PC-9 (cell line): ENCODE results near the gene WBP2.
"Not testable (repeated sequence)": the region's sequence is repeated elsewhere in the genome, so short reads cannot be mapped to it uniquely, and the experiment has no call there.

Experiments
- CTCF ChIP-seq: fragments of 200-600 bp; sonication (generic); conservative IDR thresholded peaks from 2 replicates; pipeline ENCODE4 v1.6.1; 2017; ENCODE audit warnings: mixed run types, antibody characterized with exemption, mild to moderate bottlenecking, moderate library complexity
- EZH2 ChIP-seq: fragments of 200-600 bp; sonication (generic); IDR thresholded peaks from 2 replicates; pipeline ENCODE4 v1.8.0; 2017; ENCODE audit warnings: antibody characterized with exemption, low read depth

GRCh38 chr17:75885860-75886259, 30.7 kb upstream of the WBP2 start:
- not testable (repeated sequence) for TF ChIP-seq CTCF, EZH2
